Measurements from ENCODE around the gene C2orf66.

C2orf66 gene

DNA sequence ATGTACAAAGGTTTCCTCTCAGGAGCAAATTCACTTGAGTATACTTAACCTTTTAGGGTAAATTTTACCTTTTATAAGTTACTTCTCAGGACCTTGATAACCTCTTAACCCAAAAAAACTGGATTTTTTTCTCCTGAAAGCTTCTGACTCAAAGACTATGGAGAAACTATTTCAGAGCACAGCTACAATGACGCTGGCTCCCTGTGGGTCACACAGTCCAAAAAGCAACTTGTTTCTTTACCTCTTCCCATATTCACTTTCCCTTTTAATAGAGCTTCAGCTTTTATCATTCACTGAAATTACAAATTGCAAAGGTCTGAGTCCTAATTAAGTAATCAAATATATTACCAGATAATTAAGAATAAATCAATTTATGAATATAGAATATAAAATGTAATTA, 42.1 kb downstream of the C2orf66 start:
- no peak for DNase-seq (ENCODE audit: low spot score)

DNA sequence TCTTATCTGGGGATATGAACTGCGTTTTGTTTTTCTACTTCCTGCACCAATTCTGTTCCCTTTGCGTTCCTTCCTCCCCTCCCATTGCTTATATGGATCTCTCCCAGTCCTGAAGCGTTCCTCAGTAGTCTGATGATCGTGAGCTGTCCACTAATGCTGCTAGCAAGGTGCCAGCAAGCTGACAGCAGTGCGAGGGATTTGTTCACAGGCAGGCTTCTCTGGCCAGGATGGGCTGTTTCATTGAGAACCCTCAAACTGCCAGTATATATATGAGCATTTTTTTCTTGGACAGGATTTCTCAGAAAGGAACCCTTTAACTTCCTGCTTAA, 49.8 kb downstream of the C2orf66 start:
- DNase-seq (ENCODE audit: low spot score): no peak

DNA sequence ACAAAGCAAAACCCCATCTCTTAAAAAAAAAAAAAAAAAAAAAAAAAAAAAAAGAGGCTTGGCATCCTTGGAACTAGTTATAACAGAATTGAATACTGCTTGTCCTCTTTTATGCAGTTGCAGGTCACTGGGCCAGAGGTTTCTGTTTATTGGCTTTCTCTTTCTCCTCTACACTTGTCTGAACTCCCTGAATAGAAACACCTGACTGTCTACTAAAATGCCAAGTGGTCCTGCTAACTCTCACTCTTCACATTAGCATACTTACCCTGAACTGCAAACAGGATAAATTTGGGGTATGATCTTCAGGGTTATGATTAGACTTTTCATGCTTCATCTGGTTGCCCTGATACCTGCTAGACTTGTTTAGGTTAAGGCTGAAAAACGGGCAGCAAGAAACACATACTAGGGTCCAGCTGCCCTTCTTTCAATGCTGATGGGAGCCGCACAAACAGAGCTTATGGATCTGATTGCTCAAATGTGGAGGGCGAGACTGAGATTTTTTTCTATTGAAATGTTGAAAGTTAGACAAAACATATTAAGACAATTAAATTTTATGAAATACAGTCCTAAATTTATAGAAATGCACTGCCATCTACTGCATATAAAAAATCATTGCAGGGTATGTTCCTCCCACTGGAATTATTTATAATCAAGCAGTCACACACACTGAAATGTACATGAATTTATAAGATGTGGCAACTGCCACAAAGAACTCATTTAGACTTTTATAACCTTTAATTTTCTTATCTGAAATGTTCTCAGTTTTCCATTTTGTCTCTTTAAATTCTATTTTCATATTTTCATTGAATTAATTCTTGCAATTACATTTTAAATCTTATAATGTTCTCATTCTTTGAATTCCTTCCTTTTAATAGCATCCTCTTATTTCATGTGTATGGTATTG, 50.4 kb downstream of the C2orf66 start:
- DNase-seq (ENCODE audit: low spot score): no peak

Small RNA genes lying within 50 kb of the gene (small RNA-seq; reads per million reads assigned to genes)
- gene AC012486.1: 0 reads per million in 2 experiments

Data from SK-N-DZ (cell line).